PC-9 (cell line): ENCODE data around the gene TEDDM1.

Source experiments
- CTCF ChIP-seq: fragments of 200-600 bp; sonication (generic); conservative IDR thresholded peaks from 2 replicates; pipeline ENCODE4 v1.6.1; 2017; ENCODE audit warnings: mixed run types, antibody characterized with exemption, mild to moderate bottlenecking, moderate library complexity
- EZH2 ChIP-seq: fragments of 200-600 bp; sonication (generic); IDR thresholded peaks from 2 replicates; pipeline ENCODE4 v1.8.0; 2017; ENCODE audit warnings: antibody characterized with exemption, low read depth

- TF ChIP-seq CTCF (no peak), EZH2 (no peak)
These were observed 30.8 kb upstream of the TEDDM1 start for GRCh38 chr1:182431278-182431677.
